ENCODE measurements around the gene MED16. TPM values are rescaled to one million over a fixed set of nuclear protein-coding genes. Genes with fewer than 3 reads are reported as not detected.

The MED16 gene
- polyA plus RNA-seq, 3 donors = 20.7 to 37.4 (median 32.8) TPM

DNA sequence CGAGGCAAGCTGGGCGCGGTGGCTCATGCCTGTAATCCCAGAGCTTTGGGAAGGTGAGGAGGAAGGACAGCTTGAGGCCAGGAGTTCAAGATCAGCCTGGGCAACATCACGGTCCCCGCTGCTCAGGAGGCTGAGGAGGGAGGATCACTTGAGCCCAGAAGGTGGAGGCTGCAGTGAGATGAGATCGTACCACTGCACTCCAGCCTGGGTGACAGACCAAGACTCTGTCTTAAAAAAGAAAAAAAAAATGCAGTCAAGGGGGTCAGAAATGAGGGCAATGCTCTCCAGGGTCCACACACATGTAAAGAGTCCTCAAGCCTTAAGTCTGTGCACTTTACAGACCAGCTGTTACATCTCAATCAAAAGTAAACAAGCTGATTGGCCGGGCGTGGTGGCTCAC, 11.6 kb upstream of the MED16 start:
- Mint-ChIP-seq H3K27me3 (ENCODE audit: low read depth in 3 of 3) (peaks cover 0 to 2% (median 0%) of the 10 kb centered on the region in 3 donors), H3K9me3 (no peaks in the 10 kb centered on the region), H3K27ac (peak overlapping the region in 2 of 7 donors; percentile 29 to 63), H3K4me3 (no peak overlapping the region), H3K36me3 (peaks cover 20 to 58% of the 10 kb centered on the region in 2 donors), H3K4me1 (peaks cover 33% of the 10 kb centered on the region)
- H3K36me3 ChIP-seq (replicated peaks in 1 of 2; ENCODE audit: control insufficient read depth in 1 of 2, insufficient read depth in 2 of 2, low read length in 2 of 2) = peaks cover 12 to 20% of the 10 kb centered on the region in 2 donors
- no peak for DNase-seq
- 100% methylated on average over 6 of the region's 8 CpGs for WGBS (ENCODE audit: insufficient coverage)
- H3K9me3 ChIP-seq (replicated peaks in 1 of 2; ENCODE audit: control insufficient read depth in 1 of 2, insufficient read depth in 1 of 2, low read length in 2 of 2) = no peaks in the 10 kb centered on the region
- no peak overlapping the region for H3K4me2 ChIP-seq (replicated peaks; ENCODE audit: extremely low read depth, low read length, poor library complexity, severe bottlenecking)
- no peaks in the 10 kb centered on the region for H3K27me3 ChIP-seq (ENCODE audit: control insufficient read depth in 2 of 2, insufficient read depth in 2 of 2, low read length in 2 of 2)
- intact Hi-C loops (cut with micrococcal nuclease) = no loop called here
- peaks cover 75% of the 10 kb centered on the region for H4K20me1 ChIP-seq (ENCODE audit: insufficient read depth, low read length)
- H3K79me2 ChIP-seq (ENCODE audit: insufficient read depth, low read length) = peaks cover 58% of the 10 kb centered on the region
- no peak overlapping the region for H3K4me3 ChIP-seq (replicated peaks in 1 of 3; ENCODE audit: low read depth in 2 of 3, low read length in 3 of 3)
- H3K9ac ChIP-seq (ENCODE audit: insufficient read depth, low read length, poor library complexity, severe bottlenecking) = no peak overlapping the region
- no peak overlapping the region for H3K27ac ChIP-seq (ENCODE audit: low read depth in 1 of 2, low read length in 2 of 2)
- H3K4me1 ChIP-seq (ENCODE audit: control insufficient read depth in 1 of 2, insufficient read depth in 2 of 2, low read length in 2 of 2) = peaks cover 28 to 30% of the 10 kb centered on the region in 2 donors
- H2AFZ ChIP-seq (ENCODE audit: insufficient read depth, low read depth, low read length, poor library complexity, severe bottlenecking) = no peak overlapping the region
- TF ChIP-seq, protein P1, sequence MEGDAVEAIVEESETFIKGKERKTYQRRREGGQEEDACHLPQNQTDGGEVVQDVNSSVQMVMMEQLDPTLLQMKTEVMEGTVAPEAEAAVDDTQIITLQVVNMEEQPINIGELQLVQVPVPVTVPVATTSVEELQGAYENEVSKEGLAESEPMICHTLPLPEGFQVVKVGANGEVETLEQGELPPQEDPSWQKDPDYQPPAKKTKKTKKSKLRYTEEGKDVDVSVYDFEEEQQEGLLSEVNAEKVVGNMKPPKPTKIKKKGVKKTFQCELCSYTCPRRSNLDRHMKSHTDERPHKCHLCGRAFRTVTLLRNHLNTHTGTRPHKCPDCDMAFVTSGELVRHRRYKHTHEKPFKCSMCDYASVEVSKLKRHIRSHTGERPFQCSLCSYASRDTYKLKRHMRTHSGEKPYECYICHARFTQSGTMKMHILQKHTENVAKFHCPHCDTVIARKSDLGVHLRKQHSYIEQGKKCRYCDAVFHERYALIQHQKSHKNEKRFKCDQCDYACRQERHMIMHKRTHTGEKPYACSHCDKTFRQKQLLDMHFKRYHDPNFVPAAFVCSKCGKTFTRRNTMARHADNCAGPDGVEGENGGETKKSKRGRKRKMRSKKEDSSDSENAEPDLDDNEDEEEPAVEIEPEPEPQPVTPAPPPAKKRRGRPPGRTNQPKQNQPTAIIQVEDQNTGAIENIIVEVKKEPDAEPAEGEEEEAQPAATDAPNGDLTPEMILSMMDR (IDR thresholded peaks at IDR 0.05) = no peak

DNA sequence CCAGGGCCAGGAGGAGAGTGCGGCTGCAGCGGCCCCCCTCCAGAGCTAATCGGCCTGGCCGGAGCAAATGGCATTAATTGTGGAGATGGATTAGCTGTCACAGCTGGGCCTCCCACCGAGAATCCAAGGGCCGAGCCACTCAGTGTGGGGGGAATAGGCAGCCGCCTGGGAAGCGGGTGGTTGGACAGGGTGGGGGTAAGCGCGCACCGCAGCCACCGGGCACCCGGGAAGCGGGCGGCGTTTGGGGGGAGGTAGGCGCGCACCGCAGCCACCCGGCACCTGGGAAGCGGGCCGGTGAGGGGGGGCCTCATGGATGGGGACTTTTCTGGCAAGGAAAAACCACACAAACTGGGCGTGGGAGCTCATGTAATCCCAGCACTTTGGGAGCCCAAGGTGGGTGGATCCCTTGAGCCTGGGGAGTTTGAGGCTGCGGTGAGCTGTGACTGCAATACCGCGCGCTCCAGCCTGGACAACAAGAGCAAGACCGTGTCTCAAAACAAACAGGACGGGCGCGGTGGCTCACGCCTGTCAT, 10.3 kb upstream of the MED16 start:
- peaks cover 16 to 17% of the 10 kb centered on the region in 2 donors for H3K4me1 ChIP-seq (ENCODE audit: control insufficient read depth in 1 of 2, insufficient read depth in 2 of 2, low read length in 2 of 2)
- TF ChIP-seq, protein P1 (IDR thresholded peaks at IDR 0.05) = no peak
- no peaks in the 10 kb centered on the region for H3K27me3 ChIP-seq (ENCODE audit: control insufficient read depth in 2 of 2, insufficient read depth in 2 of 2, low read length in 2 of 2)
- Mint-ChIP-seq H3K4me1 (peaks cover 21% of the 10 kb centered on the region), H3K27ac (peak overlapping the region in 1 of 7 donors; percentile 60), H3K4me3 (no peak overlapping the region), H3K9me3 (no peaks in the 10 kb centered on the region), H3K27me3 (ENCODE audit: low read depth in 3 of 3) (peaks cover 0 to 2% (median 0%) of the 10 kb centered on the region in 3 donors), H3K36me3 (peaks cover 28 to 65% of the 10 kb centered on the region in 2 donors)
- no peak for DNase-seq
- peaks cover 46% of the 10 kb centered on the region for H3K79me2 ChIP-seq (ENCODE audit: insufficient read depth, low read length)
- peaks cover 88% of the 10 kb centered on the region for H4K20me1 ChIP-seq (ENCODE audit: insufficient read depth, low read length)
- no peaks in the 10 kb centered on the region for H3K9me3 ChIP-seq (replicated peaks in 1 of 2; ENCODE audit: control insufficient read depth in 1 of 2, insufficient read depth in 1 of 2, low read length in 2 of 2)
- H3K9ac ChIP-seq (ENCODE audit: insufficient read depth, low read length, poor library complexity, severe bottlenecking) = no peak overlapping the region
- intact Hi-C loops (cut with micrococcal nuclease) = no loop called here
- WGBS (ENCODE audit: insufficient coverage) = 92% methylated on average over 21 of the region's 32 CpGs
- H3K4me2 ChIP-seq (replicated peaks; ENCODE audit: extremely low read depth, low read length, poor library complexity, severe bottlenecking) = no peak overlapping the region
- H2AFZ ChIP-seq (ENCODE audit: insufficient read depth, low read depth, low read length, poor library complexity, severe bottlenecking) = no peak overlapping the region
- no peak overlapping the region for H3K27ac ChIP-seq (ENCODE audit: low read depth in 1 of 2, low read length in 2 of 2)
- H3K4me3 ChIP-seq (replicated peaks in 1 of 3; ENCODE audit: low read depth in 2 of 3, low read length in 3 of 3) = no peak overlapping the region
- H3K36me3 ChIP-seq (replicated peaks in 1 of 2; ENCODE audit: control insufficient read depth in 1 of 2, insufficient read depth in 2 of 2, low read length in 2 of 2) = peaks cover 24 to 32% of the 10 kb centered on the region in 2 donors
